ENCODE data around the gene MRPS31. TPM values are rescaled to one million over a fixed set of nuclear protein-coding genes. Genes with fewer than 3 reads are reported as not detected.
A peak's percentile ranks its signal among the peaks of the same experiment; 100 is the strongest.

The MRPS31 gene
- total and polyA plus RNA-seq, 4 donors: 17.0 to 43.6 (median 25.7) TPM

GRCh38 chr13:40779796-40780285 lies 8.9 kb upstream of the MRPS31 start:
- Histone ChIP-seq H3K36me3 (ENCODE audit: control insufficient read depth in 4 of 4, insufficient read depth in 4 of 4, low read length in 4 of 4) (no peaks in the 10 kb centered on the region), H3K9me3 (ENCODE audit: control insufficient read depth in 4 of 4, insufficient read depth in 3 of 4, low read length in 3 of 4) (no peaks in the 10 kb centered on the region), H3K27me3 (ENCODE audit: control insufficient read depth in 3 of 3, insufficient read depth in 3 of 3, low read length in 2 of 3) (no peaks in the 10 kb centered on the region), H3K4me3 (no peak overlapping the region), H3K27ac (ENCODE audit: low read depth in 1 of 2, low read length in 1 of 2) (no peak overlapping the region), H3K9ac (ENCODE audit: insufficient read depth in 1 of 2, low read length in 2 of 2) (no peak overlapping the region), H3K4me1 (ENCODE audit: control insufficient read depth in 5 of 5, insufficient read depth in 5 of 5, low read length in 5 of 5) (peaks cover 0 to 3% (median 0%) of the 10 kb centered on the region in 5 donors)
- no peak for DNase-seq
- 96 to 97% methylated on average over 5 of the region's 5 CpGs for WGBS, 2 donors
- no peak for ATAC-seq (ENCODE audit: insufficient read depth, low FRiP score)
- TF ChIP-seq, protein P1, sequence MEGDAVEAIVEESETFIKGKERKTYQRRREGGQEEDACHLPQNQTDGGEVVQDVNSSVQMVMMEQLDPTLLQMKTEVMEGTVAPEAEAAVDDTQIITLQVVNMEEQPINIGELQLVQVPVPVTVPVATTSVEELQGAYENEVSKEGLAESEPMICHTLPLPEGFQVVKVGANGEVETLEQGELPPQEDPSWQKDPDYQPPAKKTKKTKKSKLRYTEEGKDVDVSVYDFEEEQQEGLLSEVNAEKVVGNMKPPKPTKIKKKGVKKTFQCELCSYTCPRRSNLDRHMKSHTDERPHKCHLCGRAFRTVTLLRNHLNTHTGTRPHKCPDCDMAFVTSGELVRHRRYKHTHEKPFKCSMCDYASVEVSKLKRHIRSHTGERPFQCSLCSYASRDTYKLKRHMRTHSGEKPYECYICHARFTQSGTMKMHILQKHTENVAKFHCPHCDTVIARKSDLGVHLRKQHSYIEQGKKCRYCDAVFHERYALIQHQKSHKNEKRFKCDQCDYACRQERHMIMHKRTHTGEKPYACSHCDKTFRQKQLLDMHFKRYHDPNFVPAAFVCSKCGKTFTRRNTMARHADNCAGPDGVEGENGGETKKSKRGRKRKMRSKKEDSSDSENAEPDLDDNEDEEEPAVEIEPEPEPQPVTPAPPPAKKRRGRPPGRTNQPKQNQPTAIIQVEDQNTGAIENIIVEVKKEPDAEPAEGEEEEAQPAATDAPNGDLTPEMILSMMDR (IDR thresholded peaks at IDR 0.05; ENCODE audit: control extremely low read depth, extremely low read depth): no peak

DNA sequence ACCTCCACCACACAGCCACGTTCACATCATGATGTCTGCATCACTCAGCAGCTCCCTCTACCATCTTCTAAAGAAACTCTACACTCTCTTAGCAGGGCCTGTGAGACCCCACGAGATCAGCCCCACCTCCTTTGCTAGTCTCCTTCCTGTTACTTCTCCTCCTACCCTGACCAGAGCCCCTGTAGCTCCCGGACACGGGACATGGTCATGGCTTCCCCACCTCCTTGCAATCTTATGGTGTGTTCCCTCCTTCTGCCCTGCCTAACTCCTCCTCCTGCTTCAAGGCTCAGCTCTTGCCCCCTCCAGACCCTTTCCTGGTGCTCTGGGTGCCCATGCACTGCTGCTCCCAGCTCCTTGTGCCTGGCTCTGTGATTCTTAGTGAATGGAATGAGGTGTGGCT lies 8.1 kb upstream of the MRPS31 start:
- Histone ChIP-seq H3K4me1 (ENCODE audit: control insufficient read depth in 5 of 5, insufficient read depth in 5 of 5, low read length in 5 of 5) (peaks cover 0 to 3% (median 0%) of the 10 kb centered on the region in 5 donors), H3K36me3 (ENCODE audit: control insufficient read depth in 4 of 4, insufficient read depth in 4 of 4, low read length in 4 of 4) (no peaks in the 10 kb centered on the region), H3K27me3 (ENCODE audit: control insufficient read depth in 3 of 3, insufficient read depth in 3 of 3, low read length in 2 of 3) (no peaks in the 10 kb centered on the region), H3K9ac (ENCODE audit: insufficient read depth in 1 of 2, low read length in 2 of 2) (no peak overlapping the region), H3K4me3 (no peak overlapping the region), H3K9me3 (ENCODE audit: control insufficient read depth in 4 of 4, insufficient read depth in 3 of 4, low read length in 3 of 4) (no peaks in the 10 kb centered on the region), H3K27ac (ENCODE audit: low read depth in 1 of 2, low read length in 1 of 2) (no peak overlapping the region)
- WGBS, 2 donors: 50 to 55% methylated on average over 4 of the region's 4 CpGs
- ATAC-seq (ENCODE audit: insufficient read depth, low FRiP score): no peak
- TF ChIP-seq, protein P1 (IDR thresholded peaks at IDR 0.05; ENCODE audit: control extremely low read depth, extremely low read depth): no peak
- no peak for DNase-seq

GRCh38 chr13:40777809-40778175 lies 6.8 kb upstream of the MRPS31 start:
- H3K27me3 ChIP-seq (ENCODE audit: control insufficient read depth in 3 of 3, insufficient read depth in 3 of 3, low read length in 2 of 3): no peaks in the 10 kb centered on the region
- 50 to 74% methylated on average over 3 of the region's 3 CpGs for WGBS, 2 donors
- no peaks in the 10 kb centered on the region for H3K36me3 ChIP-seq (ENCODE audit: control insufficient read depth in 4 of 4, insufficient read depth in 4 of 4, low read length in 4 of 4)
- H3K27ac ChIP-seq (ENCODE audit: low read depth in 1 of 2, low read length in 1 of 2): peak overlapping the region in 1 of 2 donors; percentile 45
- no peak overlapping the region for H3K9ac ChIP-seq (ENCODE audit: insufficient read depth in 1 of 2, low read length in 2 of 2)
- H3K4me3 ChIP-seq: no peak overlapping the region
- no peak for DNase-seq
- no peaks in the 10 kb centered on the region for H3K9me3 ChIP-seq (ENCODE audit: control insufficient read depth in 4 of 4, insufficient read depth in 3 of 4, low read length in 3 of 4)
- TF ChIP-seq, protein P1 (IDR thresholded peaks at IDR 0.05; ENCODE audit: control extremely low read depth, extremely low read depth): no peak
- peaks cover 0 to 3% (median 0%) of the 10 kb centered on the region in 5 donors for H3K4me1 ChIP-seq (ENCODE audit: control insufficient read depth in 5 of 5, insufficient read depth in 5 of 5, low read length in 5 of 5)
- ATAC-seq (ENCODE audit: insufficient read depth, low FRiP score): no peak

Data from lung (tissue), 12 donors.